HG03095 (cell line): Measurements from ENCODE around the gene AMOT.

Experiments used
- ATAC-seq: cut with Tn5 transposase; IDR thresholded peaks from one replicate; pipeline ENCODE4 v1.9.1; 2021; ENCODE audit warnings: moderate library complexity; ENCODE audit not compliant: unreplicated experiment

AMOT gene

DNA sequence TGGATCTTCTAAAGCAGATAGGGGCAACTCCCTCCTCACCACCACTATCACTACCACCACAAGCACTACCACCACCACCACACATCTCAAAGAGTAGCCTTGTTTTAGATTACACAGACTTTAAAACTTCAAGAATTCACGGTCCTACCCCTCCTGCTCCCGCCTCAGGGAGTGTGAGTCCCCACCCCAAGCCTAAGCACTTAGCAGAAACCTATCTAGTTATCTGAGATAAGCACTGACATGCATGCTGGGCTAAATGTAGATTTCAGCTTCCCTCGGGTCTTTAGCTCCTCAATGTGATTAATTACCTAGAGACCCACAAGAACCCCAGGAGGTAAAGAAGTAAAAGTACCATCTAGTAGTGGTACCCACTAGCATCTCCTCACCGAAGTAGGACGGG, 775 bp downstream of the AMOT start:
- no peak for ATAC-seq

DNA sequence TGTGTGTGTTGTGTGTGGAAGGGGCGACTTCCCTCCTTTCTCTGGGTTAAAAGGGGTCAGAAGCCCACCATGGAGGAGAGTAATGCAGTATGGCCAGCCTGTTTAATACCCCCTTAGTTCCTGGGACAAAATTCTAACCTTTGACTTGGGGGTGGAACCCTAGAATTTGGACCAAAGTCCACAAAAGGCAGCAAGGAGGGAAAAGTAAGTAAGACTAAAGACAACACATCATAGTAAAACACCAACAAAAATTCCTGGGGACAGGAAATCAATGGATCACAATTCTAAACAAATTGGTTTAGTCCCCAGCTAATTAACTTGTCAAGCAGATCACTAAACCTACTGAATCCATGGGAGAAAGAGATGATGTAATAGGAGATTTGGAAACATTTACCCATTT, 3.1 kb downstream of the AMOT start:
- ATAC-seq: no peak

DNA sequence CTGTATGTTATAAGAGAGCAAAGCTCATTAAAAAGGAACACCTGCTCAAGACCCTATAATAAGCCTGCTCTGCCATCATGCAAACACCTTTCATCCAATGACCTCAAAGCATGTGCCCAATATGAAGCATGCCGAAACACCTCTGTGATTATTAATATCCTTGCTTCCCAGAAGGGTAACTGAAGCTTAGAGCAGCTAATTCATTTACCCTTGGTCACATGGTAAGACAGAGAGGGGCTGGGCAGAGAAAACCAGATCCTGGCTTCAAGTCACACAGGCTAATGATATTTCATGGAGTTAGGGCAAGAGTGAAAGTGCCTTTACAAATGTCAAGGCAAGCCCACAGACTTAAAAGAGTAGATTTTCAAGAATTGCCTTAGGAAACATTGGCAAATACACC, 5.6 kb downstream of the AMOT start:
- ATAC-seq: no peak

- ATAC-seq: no peak
Measured at GRCh38 chrX:112834031-112834845, 6.4 kb downstream of the AMOT start.

DNA sequence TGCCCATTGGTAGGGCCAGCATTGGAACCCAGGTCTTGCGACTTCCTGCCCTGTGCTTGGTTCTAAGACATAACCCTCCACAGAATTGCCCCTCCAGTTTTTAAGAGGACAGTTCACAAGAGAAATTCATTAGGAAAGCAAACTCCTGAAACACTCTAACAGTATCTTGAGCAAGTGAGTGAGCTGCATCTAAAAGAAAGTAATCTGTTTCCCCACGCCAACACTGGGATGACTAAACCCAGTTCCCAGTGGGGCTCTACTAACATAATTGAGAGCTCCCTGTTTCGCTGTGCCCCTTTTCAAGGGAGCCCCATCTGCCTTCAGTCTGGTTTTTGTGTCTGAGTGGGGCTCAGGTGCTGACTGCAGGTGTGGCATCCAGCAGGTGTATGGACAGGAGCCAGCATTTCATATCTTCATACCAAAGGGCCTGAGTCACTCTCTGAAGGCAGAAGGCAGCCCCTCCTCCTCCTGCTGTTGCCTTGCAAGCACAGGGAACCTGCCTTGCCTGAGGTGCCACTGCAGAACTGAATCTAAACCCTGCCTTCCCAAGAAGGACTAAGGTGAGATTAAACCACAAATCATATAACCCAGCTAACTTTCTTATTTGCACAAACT, 8.0 kb downstream of the AMOT start:
- no peak for ATAC-seq

DNA sequence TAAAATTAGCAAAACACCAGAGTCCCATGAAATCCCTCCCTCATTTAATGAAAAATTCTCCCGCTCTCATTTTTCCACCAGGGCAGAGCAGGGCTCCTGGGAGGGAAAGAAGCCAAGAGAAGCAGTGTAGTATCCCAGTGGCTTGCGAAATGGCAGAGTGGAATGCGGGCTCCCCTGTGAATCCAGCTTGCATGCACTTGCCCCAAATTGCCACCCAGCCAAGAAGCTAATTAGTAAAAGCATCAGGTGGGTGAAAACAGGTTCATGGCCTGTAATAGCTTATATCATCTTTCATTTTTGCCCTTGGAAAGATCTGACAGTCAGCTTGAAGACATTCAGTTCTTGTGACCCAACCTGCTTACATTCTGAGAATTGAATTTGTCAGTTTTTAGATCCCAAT, 10.1 kb downstream of the AMOT start:
- ATAC-seq: no peak

GRCh38 chrX:112827292-112827903, 13.2 kb downstream of the AMOT start:
- ATAC-seq: no peak

DNA sequence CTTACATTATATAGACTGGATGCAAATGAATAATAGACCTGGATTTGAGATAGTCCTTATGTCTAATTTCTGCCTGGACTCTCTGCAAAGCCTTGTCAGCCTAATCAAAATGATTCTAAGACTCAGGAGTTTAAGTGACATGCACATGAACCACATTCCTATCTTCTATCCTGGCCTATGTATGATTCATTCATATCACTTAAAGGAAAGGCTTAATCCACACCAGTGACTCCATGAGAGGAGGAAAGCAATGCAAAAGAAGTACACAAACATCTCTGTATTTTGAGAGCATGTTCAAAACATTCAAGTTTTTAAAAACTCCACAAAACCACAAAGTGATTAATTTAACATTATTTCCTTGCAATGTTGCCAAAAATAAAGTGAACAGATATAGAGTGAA, 14.6 kb downstream of the AMOT start:
- ATAC-seq: no peak

DNA sequence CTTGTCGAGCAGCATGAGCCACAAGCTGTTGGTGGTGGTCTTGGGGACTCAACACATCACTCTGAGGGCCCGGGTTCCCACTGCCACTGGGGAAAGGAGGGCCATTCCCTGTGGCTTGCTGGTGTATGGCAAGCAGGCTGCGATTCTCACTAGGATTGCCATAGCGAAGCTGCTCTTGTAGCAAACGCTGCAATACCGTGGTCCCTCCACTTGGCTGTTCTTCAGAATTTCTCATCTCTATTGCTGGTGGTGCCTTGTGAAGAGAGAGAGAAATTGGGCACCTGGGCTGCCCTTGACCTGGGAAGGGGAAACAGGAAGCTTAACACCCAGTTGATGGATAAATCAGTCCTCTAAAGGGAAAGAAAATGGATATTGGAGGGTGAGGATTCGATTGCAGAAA, 17.7 kb downstream of the AMOT start:
- ATAC-seq: no peak

GRCh38 chrX:112820364-112821268, 20.0 kb downstream of the AMOT start:
- ATAC-seq: no peak

DNA sequence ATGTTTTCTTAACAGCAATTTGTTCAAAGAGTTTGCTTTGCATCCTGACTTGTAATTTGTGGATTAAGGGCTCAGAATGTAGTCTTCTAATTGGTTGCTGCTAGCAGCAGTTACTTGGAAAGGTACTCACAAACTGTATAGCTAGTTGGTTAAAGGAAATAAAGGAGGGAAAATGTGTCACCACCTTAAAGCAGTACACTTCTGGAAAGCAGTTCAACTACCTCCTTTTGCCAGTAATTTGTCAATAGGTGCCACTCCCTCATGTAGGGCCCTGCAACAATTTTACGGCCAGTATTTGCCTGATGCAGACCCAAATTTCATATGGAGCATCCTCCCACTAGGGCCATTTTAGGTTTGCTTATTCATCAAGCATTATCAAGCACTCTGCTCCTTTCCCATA, 20.8 kb downstream of the AMOT start:
- ATAC-seq: no peak

DNA sequence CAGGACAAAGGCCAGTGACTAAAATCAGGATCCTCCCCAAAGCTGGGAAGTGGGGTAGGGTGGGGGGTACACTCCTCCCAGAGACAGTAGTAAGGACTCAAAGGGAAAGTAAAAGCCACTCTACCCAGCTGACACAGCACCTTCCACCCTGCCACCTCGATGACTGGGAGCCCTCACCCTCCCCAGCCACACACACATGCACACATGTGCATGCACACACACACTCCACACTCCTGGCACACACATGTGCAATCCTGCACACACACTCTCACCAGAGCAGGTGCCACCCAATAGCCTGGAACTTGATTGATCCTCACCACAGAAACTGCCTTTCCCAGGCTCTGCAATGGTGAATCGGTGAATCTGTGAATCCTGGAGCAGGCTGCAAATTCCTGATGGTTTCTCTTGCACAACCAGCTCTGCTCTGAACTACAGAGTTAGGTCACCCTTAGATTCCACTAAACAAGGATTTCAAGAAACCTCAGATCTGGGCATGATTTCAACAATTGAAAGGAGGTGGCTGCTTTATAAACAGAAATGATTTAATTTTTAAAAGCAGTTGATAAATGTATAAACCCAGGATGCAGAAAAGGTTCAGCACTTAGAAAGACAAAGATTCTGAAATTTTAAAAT, 21.5 kb downstream of the AMOT start:
- ATAC-seq: no peak

DNA sequence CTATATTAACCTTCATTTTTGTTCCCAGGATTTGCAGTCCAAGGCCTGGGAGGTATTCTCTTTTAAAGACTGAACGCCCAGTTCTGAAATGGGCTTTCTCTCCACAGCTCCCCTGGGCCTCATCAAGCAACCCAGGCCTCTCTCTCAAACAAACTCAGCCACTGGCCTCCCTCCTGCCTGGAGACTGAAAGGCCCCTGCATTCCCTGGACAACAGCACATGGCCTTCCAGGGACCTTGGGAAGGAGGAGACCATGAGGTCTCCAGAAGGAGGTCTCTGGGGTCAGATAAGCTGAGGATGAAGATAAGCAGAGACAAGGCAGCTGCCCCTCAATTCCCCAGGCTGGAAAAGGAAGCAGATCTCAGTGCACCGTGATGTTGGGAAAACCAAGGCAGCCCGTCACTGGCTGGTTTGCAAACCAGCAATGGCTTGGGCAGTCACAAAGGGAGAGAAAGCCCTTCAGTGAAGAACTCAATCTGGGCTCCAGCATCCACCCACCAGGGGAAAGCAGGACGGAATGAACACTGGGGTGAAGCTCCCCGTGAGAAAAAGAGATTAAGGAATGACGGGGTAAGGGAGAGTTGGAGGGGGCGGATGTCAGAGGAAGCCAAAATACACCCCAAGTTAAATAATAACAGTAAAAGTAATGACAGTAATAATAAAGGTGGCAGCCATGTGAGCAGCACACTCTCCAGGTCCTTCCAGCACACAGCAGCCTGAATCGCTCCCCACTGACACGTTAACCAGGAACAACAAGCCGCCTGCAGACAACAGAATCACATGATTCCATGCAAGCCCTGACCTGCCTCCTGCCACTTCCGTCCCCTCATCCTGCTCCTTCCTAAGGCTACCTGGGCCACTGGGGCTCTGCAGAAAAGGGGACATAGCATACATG, 22.3 kb downstream of the AMOT start:
- no peak for ATAC-seq

- no peak for ATAC-seq
Measured at GRCh38 chrX:112816908-112817307, 23.7 kb downstream of the AMOT start.

DNA sequence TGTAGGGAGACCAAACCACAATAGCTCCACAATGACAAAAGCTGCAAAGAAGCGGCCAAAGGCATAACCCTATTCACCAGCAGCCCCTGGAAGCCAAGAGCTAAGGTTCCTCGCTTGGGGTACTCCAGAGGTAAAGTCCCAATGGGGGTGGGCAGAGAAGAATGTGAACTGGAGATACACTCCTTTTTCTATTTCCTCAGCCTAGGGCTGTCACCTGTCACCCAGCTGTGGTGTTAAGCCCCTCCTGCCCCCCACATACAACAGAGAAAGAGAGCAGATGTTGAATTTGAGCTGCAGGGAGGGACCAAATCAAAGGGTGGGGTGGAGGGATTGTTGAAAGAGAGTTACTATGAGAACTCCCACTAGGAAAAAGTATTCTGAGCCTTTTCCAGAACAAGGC, 26.1 kb downstream of the AMOT start:
- no peak for ATAC-seq

- ATAC-seq: no peak
Measured at GRCh38 chrX:112812741-112813140, 27.9 kb downstream of the AMOT start.

DNA sequence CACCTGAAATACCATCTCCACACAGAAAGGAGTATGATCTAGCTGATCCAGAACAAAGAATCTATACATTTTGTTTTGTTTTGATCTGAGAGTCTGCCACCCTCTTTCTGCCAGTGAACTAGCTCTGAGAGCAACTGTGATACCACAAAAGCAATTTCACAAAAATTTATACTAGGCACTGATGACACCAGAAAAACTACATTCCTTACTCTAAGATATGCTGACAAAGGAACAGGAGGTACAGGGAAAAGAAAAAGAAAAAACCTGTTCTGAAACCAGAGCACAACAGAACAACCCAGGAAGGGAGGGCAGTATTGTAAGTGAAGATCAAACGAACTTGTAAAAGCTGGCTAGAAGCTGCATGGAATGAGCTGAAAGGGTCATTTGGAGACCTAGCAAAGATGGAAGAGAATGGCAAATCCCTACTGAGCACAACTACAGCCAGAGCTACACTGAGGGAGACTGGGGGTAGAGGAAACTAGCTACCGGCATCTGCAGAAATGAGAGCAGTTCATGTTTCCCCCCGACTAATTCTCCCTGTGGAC, 31.9 kb downstream of the AMOT start:
- ATAC-seq: no peak

DNA sequence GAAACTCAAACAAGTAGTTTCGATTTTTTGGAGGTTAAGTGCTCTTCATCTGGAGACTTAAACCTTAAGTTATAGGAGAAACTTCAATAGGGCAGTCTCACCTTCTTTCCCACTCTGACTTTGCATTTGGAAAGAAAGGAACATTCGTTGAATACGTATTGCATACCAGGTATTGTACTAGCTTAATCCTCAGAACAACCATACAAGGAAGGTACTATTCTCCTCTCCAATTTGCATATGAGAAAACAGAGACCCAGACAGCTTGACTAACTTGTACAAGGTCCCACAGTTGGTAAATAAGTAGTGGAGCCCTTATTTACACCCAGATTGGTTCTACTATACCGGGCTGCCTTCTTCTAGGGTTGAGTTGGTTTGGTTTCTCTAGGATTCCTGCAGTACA, 32.6 kb downstream of the AMOT start:
- ATAC-seq: no peak

DNA sequence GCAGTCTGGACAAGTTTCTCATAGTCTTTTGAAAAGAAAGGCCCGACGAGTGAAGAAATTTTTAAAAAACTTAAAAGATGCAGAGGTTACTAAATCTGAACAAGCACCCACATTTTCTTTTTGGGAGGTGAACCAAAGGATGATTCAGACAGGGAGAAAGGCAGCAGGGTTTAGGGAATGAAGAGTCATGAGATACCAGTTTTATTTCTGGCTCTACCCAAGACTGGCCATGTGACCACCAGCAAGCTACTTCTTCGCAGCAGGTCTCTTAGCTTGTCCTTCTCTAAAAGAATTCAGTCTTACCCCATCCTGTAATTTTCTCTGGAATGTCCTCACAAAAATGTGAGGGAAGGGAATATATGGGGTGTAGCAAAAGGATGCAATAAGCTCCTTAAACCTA, 37.6 kb downstream of the AMOT start:
- ATAC-seq: no peak

- no peak for ATAC-seq
Measured at GRCh38 chrX:112802541-112802940, 38.1 kb downstream of the AMOT start.
